Left cardiac atrium (tissue), 4 donors: Measurements from ENCODE around the gene CBLB. TPM values are rescaled to one million over a fixed set of nuclear protein-coding genes. Genes with fewer than 3 reads are reported as not detected.
"Not testable (repeated sequence)": the region's sequence is repeated elsewhere in the genome, so short reads cannot be mapped to it uniquely, and the experiment has no call there.

ENCODE experiments used
- ATAC-seq, 2 donors: fragments of 200-7000 bp; cut with Tn5 transposase; one replicate each; pipeline ENCODE4 v1.9.1; 2020; ENCODE audit warnings: mild to moderate bottlenecking in 2 of 2, moderate library complexity in 2 of 2
- DNase-seq: peaks from one replicate; pipeline ENCODE4 v3.0.0-alpha.2; 2020
- intact Hi-C, 2 donors: fragments of 100-400 bp; cut with DNase I; formaldehyde crosslinking; loops; one replicate each; pipeline versions ENCODE4 v1.14.1 to v1.15.1; 2022 to 2023
- total RNA-seq, 2 donors: library from RNA; stranded (reverse); fragmentation: NEBNext Ultra II Directional; extraction: Animal tissue kit (Norgen Biotek cat#: 25700); gene quantifications; one replicate each; pipeline ENCODE4 v1.2.1, GENCODE V29; 2021
- donor health status: DM: no; HTN: yes; CAD: no.
- donor health status: DM: no; HTN: yes; CAD: no; lungs with severe emphysema.
- donor health status: DM: yes; HTN: yes; CAD: no.
- donor health status: Dilated cardiomyopathy.

CBLB gene
- total RNA-seq, 2 donors from 2014 or later, result 35.7 to 41.1 TPM

- DNase-seq, result no peak
- intact Hi-C loops, result no loop called here
- no peak for ATAC-seq
Observed at GRCh38 chr3:105771392-105771791, 97.4 kb downstream of the CBLB start.

- ATAC-seq, result no peak
- intact Hi-C loops, result no loop called here
Observed at GRCh38 chr3:105770410-105770809, 98.4 kb downstream of the CBLB start.

GRCh38 chr3:105767776-105768175 lies 101.0 kb downstream of the CBLB start:
- ATAC-seq (no peak), DNase-seq (no peak)
- intact Hi-C loops, result no loop called here

More at GRCh38 chr3:105770410-105770809, 98.4 kb downstream of the CBLB start:
- DNase-seq, result no peak

- ATAC-seq (no peak), DNase-seq (no peak)
- intact Hi-C loops, result no loop called here
Observed at GRCh38 chr3:105767216-105767615, 101.6 kb downstream of the CBLB start.

- DNase-seq, result no peak
- intact Hi-C loops, result no loop called here
- no peak for ATAC-seq
Observed at GRCh38 chr3:105765308-105765639, 103.5 kb downstream of the CBLB start.

- intact Hi-C loops, result no loop called here
- ATAC-seq, result no peak
- no peak for DNase-seq
Observed at GRCh38 chr3:105764378-105765307, 104.2 kb downstream of the CBLB start.

GRCh38 chr3:105763659-105764036 lies 105.2 kb downstream of the CBLB start:
- DNase-seq (no peak), ATAC-seq (no peak)
- intact Hi-C loops, result no loop called here

GRCh38 chr3:105762749-105763658 lies 105.8 kb downstream of the CBLB start:
- intact Hi-C loops, result no loop called here
- DNase-seq (no peak), ATAC-seq (no peak)

GRCh38 chr3:105762214-105762613 lies 106.6 kb downstream of the CBLB start:
- DNase-seq, ATAC-seq, intact Hi-C loops: not testable (repeated sequence)

GRCh38 chr3:105759442-105760078 lies 109.3 kb downstream of the CBLB start:
- intact Hi-C loops, result no loop called here
- ATAC-seq (no peak), DNase-seq (no peak)

- intact Hi-C loops, result no loop called here
- no peak for ATAC-seq
- DNase-seq, result no peak
Observed at GRCh38 chr3:105758451-105758850, 110.4 kb downstream of the CBLB start.

- intact Hi-C loops, result no loop called here
- DNase-seq (no peak), ATAC-seq (no peak)
Observed at GRCh38 chr3:105755121-105755886, 113.5 kb downstream of the CBLB start.

GRCh38 chr3:105752791-105753415 lies 115.9 kb downstream of the CBLB start:
- no peak for DNase-seq
- peak; percentile 67 to 73 for ATAC-seq
- intact Hi-C loops, result no loop called here

GRCh38 chr3:105747696-105748095 lies 121.1 kb downstream of the CBLB start:
- DNase-seq (no peak), ATAC-seq (peak in 1 of 2 donors; percentile 35)
- intact Hi-C loops, result no loop called here

- no peak for DNase-seq
- intact Hi-C loops, result no loop called here
- peak; percentile 71 to 97 for ATAC-seq
Observed at GRCh38 chr3:105747060-105747541, 121.7 kb downstream of the CBLB start.

- ATAC-seq (peak in 1 of 2 donors; percentile 27), DNase-seq (no peak)
- intact Hi-C loops, result no loop called here
Observed at GRCh38 chr3:105746231-105746996, 122.4 kb downstream of the CBLB start.

GRCh38 chr3:105745046-105745445 lies 123.8 kb downstream of the CBLB start:
- DNase-seq (no peak), ATAC-seq (no peak)
- intact Hi-C loops, result no loop called here

- no peak for DNase-seq
- intact Hi-C loops, result no loop called here
- no peak for ATAC-seq
Observed at GRCh38 chr3:105744202-105744601, 124.6 kb downstream of the CBLB start.
